HCT116 (cell line): ENCODE results near the gene DIAPH3.

Experiments used
- CBX3 ChIP-seq: IDR thresholded peaks from 2 replicates; pipeline ENCODE4 v1.6.1; 2012; ENCODE audit warnings: low read depth
- CTCF ChIP-seq, 3 experiments: fragments of 200-600 bp in 1 of 3; sonication (generic) in 1 of 3; IDR thresholded peaks in 2 of 3; conservative IDR thresholded peaks in 1 of 3; 2 replicates each; pipeline ENCODE4 v1.5.1; 2012 to 2017; ENCODE audit warnings: low read depth in 2 of 3, low read length in 2 of 3, antibody characterized with exemption in 1 of 3, borderline replicate concordance in 1 of 3, control low read depth in 1 of 3, mild to moderate bottlenecking in 1 of 3, mixed read lengths in 1 of 3, mixed run types in 1 of 3, moderate library complexity in 1 of 3; ENCODE audit not compliant: insufficient read depth in 1 of 3
- EZH2 ChIP-seq: fragments of 200-600 bp; sonication (generic); IDR thresholded peaks from 2 replicates; pipeline ENCODE4 v1.6.1; 2017; ENCODE audit warnings: antibody characterized with exemption, mixed run types
- POLR2A ChIP-seq: IDR thresholded peaks from 2 replicates; pipeline ENCODE4 v1.7.0; 2011; ENCODE audit warnings: borderline replicate concordance; ENCODE audit not compliant: insufficient read depth, insufficient read length; ENCODE audit errors: extremely low read depth
- POLR2AphosphoS5 ChIP-seq: IDR thresholded peaks from 2 replicates; pipeline ENCODE4 v1.6.1; 2011; ENCODE audit warnings: mild to moderate bottlenecking, low read depth, low read length, moderate library complexity
- YY1 ChIP-seq: IDR thresholded peaks from 2 replicates; pipeline ENCODE4 v1.6.1; 2011; ENCODE audit warnings: low read length, low read depth, moderate library complexity, mild to moderate bottlenecking; ENCODE audit not compliant: insufficient replicate concordance; ENCODE audit errors: extremely low read depth
- ZNF274 ChIP-seq: fragments of 200-500 bp; sonication (Bioruptor generic); IDR thresholded peaks from 2 replicates; pipeline ENCODE4 v1.6.1; 2014; ENCODE audit warnings: mild to moderate bottlenecking, low read depth, low read length, inconsistent platforms

GRCh38 chr13:59748046-59748445, 415.7 kb downstream of the DIAPH3 start:
- TF ChIP-seq CTCF (IDR thresholded peaks at IDR 0.05 in 2 of 3, conservative IDR thresholded peaks at IDR 0.05 in 1 of 3; ENCODE audit: borderline replicate concordance in 1 of 3, insufficient read depth in 1 of 3, low read depth in 2 of 3, low read length in 2 of 3) (no peak), CBX3 (no peak), ZNF274 (no peak), EZH2 (no peak), YY1 (no peak), POLR2AphosphoS5 (no peak), POLR2A (no peak)
